HG02870 (cell line): Measurements from ENCODE around the gene USP9Y.

ENCODE experiments used
- ATAC-seq: cut with Tn5 transposase; IDR thresholded peaks from one replicate; pipeline ENCODE4 v1.9.1; 2021; ENCODE audit warnings: mild to moderate bottlenecking, moderate library complexity; ENCODE audit not compliant: unreplicated experiment

USP9Y gene

GRCh38 chrY:12765976-12766375, 64.9 kb downstream of the USP9Y start:
- no peak for ATAC-seq

- no peak for ATAC-seq
Observed at GRCh38 chrY:12784521-12784920, 83.5 kb downstream of the USP9Y start.

GRCh38 chrY:12793999-12794398, 93.0 kb downstream of the USP9Y start:
- ATAC-seq: no peak

GRCh38 chrY:12808046-12808445, 107.0 kb downstream of the USP9Y start:
- ATAC-seq: no peak

DNA sequence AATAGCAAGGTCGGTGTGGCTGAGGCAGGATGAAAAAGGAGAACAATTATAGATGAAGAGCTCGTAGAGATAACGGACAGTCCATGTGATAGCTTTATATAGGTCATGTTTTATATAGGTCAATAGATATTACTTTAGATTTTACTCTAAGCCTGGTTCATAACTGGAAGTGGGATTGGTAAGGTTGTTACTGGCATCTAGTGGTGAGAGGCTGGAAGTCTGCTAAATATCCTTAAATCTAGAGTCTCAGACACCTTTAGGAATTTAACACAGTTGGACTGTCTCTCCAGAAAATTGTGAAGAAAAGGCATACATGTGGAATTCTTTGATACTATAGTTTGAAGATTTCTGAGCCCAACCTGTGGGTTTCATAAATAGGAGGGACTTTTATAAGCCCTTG, 108.0 kb downstream of the USP9Y start:
- ATAC-seq: no peak

- no peak for ATAC-seq
Observed at GRCh38 chrY:12823408-12823807, 122.4 kb downstream of the USP9Y start.

DNA sequence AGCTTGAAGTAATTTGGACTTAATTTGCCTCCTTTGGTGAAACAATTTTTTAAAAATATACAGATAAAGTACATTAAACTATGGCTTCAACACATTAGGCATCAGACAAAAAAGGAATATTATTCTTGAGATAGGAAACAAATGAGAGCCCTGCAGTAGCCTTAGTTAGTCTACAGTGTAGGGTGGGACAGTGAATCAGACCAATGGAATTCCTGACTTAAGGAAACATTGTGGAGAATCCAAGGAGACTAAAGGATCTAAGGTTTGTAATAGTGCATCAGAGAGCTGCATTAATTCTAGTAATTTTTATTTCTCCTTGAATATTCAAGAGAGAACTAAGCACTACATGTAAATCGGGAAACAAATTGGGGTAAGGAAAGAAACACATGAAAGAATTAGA, 125.8 kb downstream of the USP9Y start:
- no peak for ATAC-seq

- no peak for ATAC-seq
Observed at GRCh38 chrY:12833284-12833683, 132.3 kb downstream of the USP9Y start.

DNA sequence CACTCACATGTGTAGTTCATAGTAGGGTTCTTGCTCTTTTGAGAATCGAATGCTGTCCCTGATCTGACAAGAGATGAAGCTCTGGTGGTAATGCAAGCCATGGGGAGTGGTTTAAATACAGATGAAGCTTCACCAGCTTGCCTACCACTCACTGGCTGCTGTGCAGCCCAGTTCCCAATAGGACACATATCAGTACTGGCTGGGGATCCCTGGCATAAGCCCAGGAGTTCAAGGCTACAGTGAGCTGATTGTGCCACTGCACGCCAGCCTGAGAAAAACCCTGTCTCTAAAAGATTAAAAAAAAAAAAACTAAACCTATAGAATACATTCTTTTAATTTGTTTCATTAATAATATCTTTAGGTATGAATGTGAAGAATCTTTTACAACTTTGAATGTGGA, 136.5 kb downstream of the USP9Y start:
- no peak for ATAC-seq

- ATAC-seq: no peak
Observed at GRCh38 chrY:12841368-12841767, 140.3 kb downstream of the USP9Y start.

- no peak for ATAC-seq
Observed at GRCh38 chrY:12846793-12847192, 145.8 kb downstream of the USP9Y start.

- ATAC-seq: no peak
Observed at GRCh38 chrY:12855791-12856275, 154.8 kb downstream of the USP9Y start.

- ATAC-seq: no peak
Observed at GRCh38 chrY:12867960-12868359, 166.9 kb downstream of the USP9Y start.

DNA sequence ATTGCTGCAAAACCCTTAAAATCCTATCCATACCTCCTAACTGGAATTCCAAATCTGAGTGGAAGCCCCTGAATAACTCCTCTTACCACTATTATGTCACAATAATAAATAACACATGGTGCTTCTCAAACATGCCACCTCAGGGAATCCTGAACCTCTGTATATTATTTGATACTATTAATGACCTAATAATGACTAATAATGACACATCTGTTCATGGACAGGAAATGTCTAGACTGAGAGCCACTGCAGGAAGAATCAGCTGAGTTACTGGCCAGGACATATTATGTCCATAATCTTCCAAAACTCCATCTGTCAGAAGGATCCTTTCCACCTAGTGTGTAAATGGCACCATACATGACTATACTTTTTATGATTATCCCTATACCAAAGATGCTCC, 195.9 kb downstream of the USP9Y start:
- ATAC-seq: no peak

- ATAC-seq: no peak
Observed at GRCh38 chrY:12898604-12899003, 197.6 kb downstream of the USP9Y start.

- ATAC-seq: no peak
Observed at GRCh38 chrY:12904618-12905516, 203.8 kb downstream of the USP9Y start, which contains the start of gene DDX3Y. TSS of gene DDX3Y (plus strand) at chrY:12904868. CDS start at chrY:12904937, 69 bp downstream.

GRCh38 chrY:12905517-12905872, 204.5 kb downstream of the USP9Y start:
- ATAC-seq: no peak

- no peak for ATAC-seq
Observed at GRCh38 chrY:12905895-12906294, 204.9 kb downstream of the USP9Y start.
